NOMO-1 (cell line): ENCODE results near the gene ARPC5.
A peak's percentile ranks its signal among the peaks of the same experiment; 100 is the strongest.
"Not testable (repeated sequence)": the region's sequence is repeated elsewhere in the genome, so short reads cannot be mapped to it uniquely, and the experiment has no call there.

Experiments
- DNase-seq, 2 experiments: peaks; one replicate each; lab custom pipeline; 2025; ENCODE audit not compliant: unreplicated experiment in 2 of 2; lab: John Stamatoyannopoulos, UW

ARPC5 gene

GRCh38 chr1:183612975-183613374, 22.6 kb downstream of the ARPC5 start:
- DNase-seq, result not testable (repeated sequence)

GRCh38 chr1:183612407-183612806, 23.2 kb downstream of the ARPC5 start:
- DNase-seq, result no peak

- DNase-seq, result no peak
These were observed 24.6 kb downstream of the ARPC5 start for GRCh38 chr1:183611021-183611420.

- DNase-seq, result no peak
These were observed 25.7 kb downstream of the ARPC5 start for GRCh38 chr1:183609759-183610452.

- DNase-seq, result peak; percentile 72 to 95
These were observed 26.3 kb downstream of the ARPC5 start for GRCh38 chr1:183609313-183609712.

GRCh38 chr1:183607322-183607980, 28.1 kb downstream of the ARPC5 start:
- DNase-seq, result peak in 1 of 2 experiments; percentile 18

- no peak for DNase-seq
These were observed 29.7 kb downstream of the ARPC5 start for GRCh38 chr1:183605904-183606303.

GRCh38 chr1:183604815-183605214, 30.8 kb downstream of the ARPC5 start:
- peak; percentile 80 to 83 for DNase-seq

GRCh38 chr1:183604038-183604808, 31.4 kb downstream of the ARPC5 start:
- DNase-seq, result peak; percentile 77 to 90

- no peak for DNase-seq
These were observed 33.1 kb downstream of the ARPC5 start for GRCh38 chr1:183602510-183602909.

- no peak for DNase-seq
These were observed 34.9 kb downstream of the ARPC5 start for GRCh38 chr1:183600634-183601033.

GRCh38 chr1:183600136-183600535, 35.4 kb downstream of the ARPC5 start:
- DNase-seq, result peak; percentile 60 to 73

- DNase-seq, result no peak
These were observed 37.2 kb downstream of the ARPC5 start for GRCh38 chr1:183598386-183598785.

- DNase-seq, result no peak
These were observed 37.8 kb downstream of the ARPC5 start for GRCh38 chr1:183597656-183598347.

GRCh38 chr1:183596500-183596899, 39.1 kb downstream of the ARPC5 start:
- DNase-seq, result no peak

GRCh38 chr1:183595537-183595936, 40.0 kb downstream of the ARPC5 start:
- DNase-seq, result no peak

GRCh38 chr1:183593356-183593755, 42.2 kb downstream of the ARPC5 start:
- DNase-seq, result peak; percentile 82 to 90

GRCh38 chr1:183592733-183593132, 42.9 kb downstream of the ARPC5 start:
- no peak for DNase-seq

GRCh38 chr1:183590244-183591191, 45.1 kb downstream of the ARPC5 start, which contains the start of gene NCF2:
NCF2 (minus strand) TSS chr1:183590459; CDS start chr1:183590329, 130 bp downstream.
- peak; percentile 97 to 98 for DNase-seq

GRCh38 chr1:183589874-183590243, 45.7 kb downstream of the ARPC5 start:
- peak in 1 of 2 experiments; percentile 21 for DNase-seq
